ENCODE data around the gene SETD5.

Gene SETD5

DNA sequence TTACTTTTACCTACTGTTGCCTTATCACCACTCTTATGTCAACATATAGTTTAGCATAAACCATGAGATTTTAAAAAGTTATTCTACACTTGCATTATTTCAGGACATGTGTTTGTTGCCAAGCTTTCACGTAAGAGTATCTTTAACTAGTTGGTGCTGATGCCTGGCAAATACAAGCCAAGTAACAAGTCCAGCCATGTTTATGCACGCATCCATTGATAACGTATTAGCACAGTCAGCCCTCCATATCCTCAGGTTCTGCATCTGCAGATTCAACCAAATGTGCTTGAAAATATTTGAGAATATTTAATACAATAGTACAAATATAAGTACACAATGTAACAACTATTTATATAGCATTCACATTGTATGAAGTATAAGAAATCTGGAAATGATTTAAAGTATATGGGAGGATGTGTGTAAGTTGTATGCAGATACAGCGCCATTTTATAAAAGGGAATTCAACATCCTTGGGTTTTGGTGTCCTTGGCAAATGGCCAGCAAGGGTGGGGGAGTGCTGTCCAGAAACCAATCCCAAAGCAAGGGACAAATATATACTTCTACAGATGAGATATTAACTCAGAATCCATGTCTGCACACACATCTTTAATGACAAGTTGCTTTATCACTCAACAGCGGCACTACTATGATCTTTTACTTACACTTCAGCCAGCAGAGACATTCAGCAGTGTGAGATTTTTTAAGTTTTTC lies 8.7 kb upstream of the SETD5 start:
- no peak for DNase-seq (ENCODE audit: low spot score)

DNA sequence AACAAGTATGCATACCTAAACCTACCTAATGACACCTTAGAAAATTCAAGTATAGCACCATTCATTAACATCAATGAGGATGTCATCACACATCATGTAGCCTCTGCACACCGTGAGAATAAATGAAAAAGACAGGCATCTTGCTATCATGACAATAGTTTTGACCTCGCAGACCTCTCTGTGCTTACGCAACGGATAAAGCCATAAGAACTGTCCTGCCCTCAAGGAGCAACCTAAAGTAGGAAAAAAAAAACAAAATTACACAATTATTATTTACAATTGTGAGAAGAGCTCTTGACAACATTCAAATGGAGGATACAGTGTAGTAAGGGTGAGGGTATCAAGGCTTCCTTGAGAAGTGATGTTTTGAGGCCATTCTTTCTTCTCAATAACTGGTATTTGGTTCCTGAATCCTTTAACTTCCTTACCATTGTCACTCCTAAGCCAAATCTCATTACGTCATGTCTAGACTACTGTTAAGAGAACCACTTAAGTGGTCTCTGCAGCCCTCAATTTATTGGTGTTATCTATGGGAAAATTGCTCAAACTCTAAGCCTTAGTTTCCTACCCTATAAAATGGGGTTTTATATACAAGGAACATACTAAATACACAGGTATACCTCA lies 7.0 kb upstream of the SETD5 start:
- DNase-seq (ENCODE audit: low spot score) = no peak

DNA sequence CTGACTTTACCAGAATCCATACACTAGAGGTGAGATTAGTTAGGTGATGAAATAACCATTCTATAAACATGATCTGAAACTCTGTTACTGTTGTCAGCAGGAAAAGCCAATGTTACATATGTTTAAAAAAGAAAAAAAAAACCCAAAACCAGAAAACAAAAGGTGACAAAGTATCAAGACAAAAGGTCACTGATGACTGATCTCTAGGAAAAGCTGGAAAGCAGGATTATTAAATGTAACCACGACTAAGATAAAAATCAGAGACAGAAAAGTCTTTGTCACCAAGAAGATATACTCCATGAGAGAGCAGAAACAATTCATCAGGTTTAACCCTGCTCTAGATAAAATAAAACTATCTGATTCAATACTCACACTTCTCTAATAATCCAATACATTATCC lies 5.4 kb upstream of the SETD5 start:
- DNase-seq (ENCODE audit: low spot score) = no peak

DNA sequence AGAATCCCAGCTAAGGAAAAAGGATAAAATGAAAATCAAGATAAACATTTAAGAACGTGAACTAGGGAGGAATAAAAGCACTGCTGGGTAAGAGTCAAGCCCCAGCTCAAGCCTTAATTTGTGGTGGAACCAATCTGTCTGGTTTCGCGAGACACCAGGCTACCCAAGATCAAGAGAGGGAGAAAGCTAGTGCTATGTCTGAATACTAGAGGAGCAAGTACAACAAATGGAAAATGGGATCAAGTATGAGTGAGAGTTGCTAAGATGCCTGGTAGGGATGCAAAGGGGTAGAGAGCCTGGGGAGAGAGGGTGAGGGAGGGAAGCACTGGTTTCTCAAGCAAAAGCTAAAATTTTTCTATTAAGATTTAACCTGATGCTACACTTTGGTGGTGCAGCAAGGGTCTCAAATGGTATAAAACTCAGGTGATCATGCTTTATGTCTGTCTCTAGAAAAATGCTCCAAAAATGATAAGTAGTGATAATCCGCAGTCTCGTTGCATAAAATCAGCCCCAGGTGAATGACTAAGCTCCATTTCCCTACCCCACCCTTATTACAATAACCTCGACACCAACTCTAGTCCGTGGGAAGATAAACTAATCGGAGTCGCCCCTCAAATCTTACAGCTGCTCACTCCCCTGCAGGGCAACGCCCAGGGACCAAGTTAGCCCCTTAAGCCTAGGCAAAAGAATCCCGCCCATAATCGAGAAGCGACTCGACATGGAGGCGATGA lies 1.7 kb upstream of the SETD5 start:
- DNase-seq (ENCODE audit: low spot score) = no peak

DNA sequence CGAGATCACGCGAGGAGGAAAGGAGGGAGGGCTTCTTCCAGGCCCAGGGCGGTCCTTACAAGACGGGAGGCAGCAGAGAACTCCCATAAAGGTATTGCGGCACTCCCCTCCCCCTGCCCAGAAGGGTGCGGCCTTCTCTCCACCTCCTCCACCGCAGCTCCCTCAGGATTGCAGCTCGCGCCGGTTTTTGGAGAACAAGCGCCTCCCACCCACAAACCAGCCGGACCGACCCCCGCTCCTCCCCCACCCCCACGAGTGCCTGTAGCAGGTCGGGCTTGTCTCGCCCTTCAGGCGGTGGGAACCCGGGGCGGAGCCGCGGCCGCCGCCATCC lies 1.1 kb upstream of the SETD5 start:
- peak; percentile 82 for DNase-seq (ENCODE audit: low spot score)

DNA sequence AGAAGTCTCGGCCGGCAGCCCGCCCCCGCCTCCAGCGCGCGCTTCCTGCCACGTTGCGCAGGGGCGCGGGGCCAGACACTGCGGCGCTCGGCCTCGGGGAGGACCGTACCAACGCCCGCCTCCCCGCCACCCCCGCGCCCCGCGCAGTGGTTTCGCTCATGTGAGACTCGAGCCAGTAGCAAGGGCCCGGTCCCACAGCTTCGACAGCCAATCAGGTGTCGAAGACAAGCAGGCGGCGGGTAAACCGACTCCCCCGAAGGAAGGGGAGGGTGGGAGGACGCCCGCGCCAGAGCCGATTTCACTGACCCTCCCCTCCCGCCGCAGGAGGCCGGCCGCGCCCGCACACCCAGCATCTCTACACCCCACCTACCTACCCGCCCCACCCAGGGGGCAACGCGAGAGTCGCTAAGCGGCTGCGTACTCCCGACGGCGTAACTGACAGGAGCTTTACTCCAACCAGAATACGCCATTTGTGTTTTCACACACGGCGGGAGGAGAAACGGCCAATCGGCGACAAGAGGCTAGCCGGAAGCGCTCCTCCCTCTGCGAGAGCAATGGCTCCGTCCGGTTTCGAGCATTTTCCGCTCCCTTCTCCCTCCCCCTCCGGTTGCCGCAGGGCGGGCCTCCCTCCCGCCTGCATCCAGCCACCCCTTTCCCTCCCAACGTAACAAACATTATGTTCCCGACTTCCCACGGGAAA lies 633 bp upstream of the SETD5 start:
- DNase-seq (ENCODE audit: low spot score) = peak; percentile 97

DNA sequence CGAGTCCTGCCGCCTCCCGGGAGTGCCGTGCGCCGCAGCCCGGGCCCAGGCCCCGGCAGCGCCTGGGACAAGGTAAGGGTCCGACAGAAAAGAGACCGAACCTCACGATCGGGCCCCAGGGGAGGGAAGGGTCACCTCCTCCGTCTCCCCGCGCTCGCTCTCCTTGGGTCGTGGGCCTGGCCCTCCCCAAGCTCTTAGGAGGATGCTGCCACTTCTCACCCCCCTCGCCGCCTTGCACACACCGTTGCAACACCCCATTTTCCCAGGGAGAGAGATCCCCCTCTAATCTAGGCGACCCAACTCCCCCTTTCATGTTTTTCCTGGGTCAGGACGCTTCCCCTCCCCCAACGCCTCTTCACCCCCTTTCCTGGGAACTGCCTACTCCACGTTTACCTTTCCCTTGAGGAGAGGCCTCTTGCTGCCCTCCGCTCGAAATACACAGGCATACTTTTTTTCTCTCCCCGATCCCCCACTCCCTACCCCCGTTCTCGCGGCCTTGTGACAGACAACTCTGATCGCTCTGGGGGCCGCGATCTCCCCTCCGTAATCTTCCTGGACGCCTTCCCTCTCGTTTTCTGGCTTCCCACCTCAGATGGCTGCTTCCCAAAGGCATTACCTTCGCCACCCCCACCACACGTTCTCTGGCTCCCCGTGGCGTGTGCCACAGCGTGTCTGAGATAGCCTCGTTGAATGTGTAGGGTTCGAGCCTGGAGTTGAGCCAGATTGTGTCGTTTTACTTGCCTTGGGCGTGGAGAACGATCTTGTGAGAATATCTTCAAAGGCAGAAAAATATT lies 688 bp downstream of the SETD5 start:
- peak; percentile 4 for DNase-seq (ENCODE audit: low spot score)

DNA sequence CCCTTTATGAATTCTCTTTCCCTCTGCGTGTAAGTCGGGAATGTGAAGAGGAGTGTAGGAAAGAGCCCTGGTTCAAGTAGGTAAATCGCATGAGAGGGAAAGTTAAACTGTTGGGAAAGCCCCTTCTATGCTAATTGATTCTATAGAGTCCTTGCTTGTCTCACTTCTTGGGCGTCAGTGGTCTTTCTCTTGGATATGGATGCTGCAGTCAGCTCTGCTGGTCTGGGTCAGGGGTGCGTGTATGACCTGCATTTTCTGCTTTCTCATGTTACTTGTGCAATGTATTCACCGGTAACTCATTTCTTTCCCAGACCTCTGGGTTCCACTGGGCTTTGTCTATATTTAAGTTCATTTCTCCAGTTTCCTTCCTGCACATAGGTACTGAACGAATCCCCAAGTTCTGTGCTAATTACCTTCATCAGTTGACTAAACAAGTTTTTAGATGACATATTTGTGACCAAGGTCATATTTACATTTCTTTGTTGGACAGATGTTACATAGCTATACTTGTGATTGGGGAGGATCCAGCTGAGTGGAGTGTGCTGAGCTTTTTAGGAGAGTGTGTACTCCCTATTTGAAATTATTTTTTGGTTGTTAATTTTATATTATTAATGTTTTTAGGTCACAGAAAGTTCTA lies 1.4 kb downstream of the SETD5 start:
- peak; percentile 14 for DNase-seq (ENCODE audit: low spot score)

DNA sequence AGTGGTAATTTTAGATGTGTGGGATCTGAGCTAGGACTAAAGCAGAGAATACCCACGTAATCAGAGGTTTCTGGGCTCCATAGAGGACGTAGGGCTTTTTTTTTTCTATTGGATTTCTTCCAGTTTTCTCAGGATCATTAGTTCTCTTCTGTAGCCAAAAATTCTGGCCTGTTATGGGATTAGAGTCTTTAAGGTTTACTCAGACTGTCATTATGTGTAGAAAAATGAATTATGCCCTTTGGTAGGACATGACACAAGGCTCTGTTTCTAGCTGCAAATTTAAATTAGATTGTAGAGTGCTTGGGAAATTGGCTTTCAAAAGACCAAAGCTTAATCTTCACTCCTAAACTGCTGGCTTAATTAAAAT lies 1.9 kb downstream of the SETD5 start:
- no peak for DNase-seq (ENCODE audit: low spot score)

DNA sequence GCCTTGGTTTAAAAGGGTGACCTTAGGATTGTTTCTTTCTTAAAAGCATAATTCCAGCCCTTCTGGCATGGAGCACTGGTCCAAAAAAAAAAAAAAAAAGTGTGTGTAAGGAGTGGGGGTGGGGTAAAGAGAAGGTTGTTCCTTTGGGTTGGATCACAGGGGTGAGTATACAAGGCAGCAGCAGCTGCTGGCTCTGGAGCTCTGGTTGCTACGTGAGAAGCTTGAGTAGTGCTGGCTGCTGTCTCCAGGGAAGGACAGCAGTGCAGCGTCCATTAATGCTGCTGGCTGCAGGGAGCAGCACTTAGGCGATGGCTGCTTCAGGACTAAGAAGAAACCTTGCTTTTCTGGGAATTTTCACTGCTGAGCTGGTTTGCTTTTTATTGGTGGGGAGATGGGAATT lies 2.3 kb downstream of the SETD5 start:
- DNase-seq (ENCODE audit: low spot score) = peak; percentile 2

DNA sequence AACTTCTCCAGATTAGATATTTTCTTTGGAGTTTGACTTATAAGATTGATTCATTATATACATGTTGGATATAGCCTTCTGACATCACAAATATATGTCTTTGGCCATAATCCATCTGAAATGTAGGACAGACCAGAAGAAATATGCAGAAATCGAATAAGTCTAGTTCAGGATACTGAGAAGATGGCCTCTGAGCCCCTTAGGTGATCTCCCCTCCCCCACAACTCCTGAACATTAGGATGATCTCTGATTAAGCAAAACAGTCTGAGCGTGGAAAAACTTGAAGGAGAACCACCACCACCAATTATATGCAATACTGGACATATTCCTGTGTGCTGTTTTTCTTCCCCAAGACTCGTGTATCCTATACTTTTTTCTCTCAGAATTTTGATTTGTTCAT lies 3.2 kb downstream of the SETD5 start:
- DNase-seq (ENCODE audit: low spot score) = no peak

DNA sequence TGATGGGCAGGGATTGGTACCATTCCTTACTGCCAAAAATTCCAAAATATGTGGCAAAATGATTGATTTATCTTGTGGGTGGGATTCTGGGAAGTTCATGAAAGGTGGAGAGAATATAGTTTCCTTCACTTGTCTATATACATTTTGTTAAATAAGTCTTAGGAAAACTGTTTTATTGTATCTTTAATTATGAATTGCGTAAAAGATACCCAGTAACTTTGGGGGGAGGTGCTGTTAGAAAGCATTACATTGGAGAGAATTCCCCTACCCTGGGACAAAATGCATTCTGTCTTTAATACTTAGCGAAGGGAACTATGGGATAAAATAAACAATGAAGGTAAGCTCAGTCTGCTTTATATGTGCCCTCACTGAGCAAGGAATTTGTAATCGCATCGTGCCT lies 4.6 kb downstream of the SETD5 start:
- DNase-seq (ENCODE audit: low spot score) = no peak

DNA sequence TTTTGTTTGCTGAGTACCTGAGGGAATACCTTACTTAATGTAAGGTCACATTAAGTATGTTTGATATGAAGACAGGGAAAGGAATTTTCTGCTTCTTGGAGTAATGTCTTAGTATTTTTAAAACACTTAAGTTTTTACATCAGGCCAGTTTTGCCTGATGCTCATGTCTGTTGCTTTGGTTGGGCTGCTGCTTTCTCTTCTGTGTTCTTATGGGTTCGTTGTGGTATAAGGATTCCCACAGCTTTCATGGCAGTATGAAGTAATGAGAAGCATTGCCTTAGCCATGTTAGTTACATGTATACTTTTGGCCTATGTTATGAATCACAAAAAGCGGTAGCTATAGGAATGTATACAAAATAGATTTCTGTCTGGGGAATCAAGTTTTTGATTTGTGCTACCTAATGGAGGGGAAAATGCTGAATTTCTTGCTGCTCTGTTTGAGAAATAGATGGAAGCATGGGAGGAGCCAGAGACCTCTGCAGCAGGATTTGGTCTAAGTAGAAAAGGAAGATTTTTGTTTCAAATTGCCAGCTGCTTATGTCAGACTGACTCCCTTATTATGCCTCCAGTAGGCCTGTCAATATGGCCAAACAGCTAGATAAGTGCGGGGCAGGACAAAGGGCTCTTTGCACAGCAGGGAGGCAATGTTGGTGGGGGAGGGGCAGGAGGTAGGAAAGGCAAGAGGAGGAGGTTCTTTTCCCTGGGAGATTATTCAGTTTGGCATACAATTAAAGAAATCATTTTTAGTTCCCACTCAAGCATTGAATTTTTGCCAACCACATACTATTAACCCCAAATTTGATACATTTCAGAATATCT lies 5.2 kb downstream of the SETD5 start:
- no peak for DNase-seq (ENCODE audit: low spot score)

DNA sequence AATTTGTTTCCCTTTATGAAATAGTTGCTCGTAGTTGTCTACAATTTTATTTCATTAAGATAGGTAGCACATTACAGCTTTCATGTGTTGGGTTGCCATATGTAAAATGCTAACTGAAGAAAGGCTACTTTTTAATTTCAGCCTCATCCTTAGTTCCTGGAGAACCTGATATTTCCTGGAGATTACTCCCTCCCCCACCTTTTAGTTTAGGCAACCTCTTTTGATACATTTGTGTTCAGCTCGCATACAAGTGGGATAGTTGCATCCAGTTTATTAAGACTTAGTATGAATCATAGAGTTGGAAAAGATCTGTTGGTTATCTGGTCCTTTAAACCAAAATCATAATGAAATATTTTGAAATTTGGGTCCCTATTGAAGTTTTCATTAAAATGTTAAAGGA lies 6.0 kb downstream of the SETD5 start:
- no peak for DNase-seq (ENCODE audit: low spot score)

DNA sequence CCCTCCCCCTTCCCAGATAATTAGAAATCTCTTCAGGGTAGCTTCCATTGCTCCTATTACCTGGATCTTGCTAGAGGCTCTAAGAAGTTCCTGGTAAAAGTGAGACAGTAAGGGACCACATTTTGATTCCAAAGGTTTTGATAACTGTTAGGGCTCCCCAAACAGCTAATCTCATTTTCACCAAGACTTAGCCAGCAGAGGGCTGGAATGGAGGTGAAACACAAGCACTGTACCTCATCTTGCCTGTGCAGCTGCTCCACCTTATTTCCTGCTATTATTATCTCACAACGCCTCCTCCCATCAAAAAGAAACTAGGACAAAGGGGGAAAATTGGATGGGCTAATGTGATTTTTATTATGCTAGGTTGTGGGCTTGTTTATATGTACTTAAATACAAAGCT lies 7.3 kb downstream of the SETD5 start:
- DNase-seq (ENCODE audit: low spot score) = no peak

DNA sequence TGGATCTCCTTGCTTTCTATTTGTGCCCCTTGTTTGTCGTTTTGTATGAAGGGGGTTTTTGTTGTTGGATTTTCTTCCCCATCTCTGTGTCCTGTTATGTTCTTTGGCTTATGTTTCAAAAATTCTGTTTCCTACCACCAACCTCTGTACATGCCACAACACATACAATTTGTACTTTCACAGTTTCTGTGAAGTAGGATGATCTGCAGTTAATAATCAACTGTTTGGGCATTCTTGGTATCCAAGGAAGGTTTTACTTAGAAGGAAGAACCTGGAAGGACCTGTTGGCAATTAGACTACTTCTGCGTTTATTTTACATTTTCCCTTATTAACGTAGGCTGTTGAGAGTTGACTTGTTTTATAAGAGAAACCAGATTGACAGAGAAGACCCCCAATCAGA lies 8.3 kb downstream of the SETD5 start:
- no peak for DNase-seq (ENCODE audit: low spot score)

DNA sequence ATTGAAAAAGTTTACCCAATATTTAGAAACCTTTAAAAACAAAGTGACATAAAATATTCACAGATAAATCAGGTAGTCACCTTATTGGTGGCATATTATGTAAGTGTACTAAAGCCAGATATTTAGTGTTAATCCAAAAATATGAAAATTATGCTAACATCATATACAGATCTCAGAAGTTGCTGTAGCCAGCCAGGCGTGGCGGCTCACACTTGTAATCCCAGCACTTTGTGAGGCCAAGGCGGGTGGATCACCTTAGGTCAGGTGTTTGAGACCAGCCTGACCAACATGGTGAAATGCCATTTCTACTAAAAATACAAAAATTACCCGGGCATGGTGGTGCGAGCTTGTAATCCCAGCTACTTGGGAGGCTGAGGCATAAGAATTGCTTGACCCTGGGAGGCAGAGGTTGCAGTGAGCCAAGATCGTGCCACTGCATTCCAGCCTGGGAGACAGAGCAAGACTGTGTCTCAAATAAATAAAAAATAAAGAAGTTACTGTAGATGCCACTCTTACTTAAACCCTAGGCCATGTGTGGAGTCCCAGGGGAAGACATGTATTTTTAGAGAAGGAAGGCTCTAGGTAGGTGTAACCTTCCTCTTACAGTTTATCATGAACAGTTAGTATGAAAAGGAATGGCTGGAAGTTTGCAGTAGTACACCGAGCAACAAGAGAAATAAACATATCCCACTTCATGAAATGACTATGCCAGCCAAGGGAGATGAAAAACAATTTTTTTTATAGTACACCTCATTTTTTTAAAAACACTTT lies 9.6 kb downstream of the SETD5 start:
- DNase-seq (ENCODE audit: low spot score) = no peak

DNA sequence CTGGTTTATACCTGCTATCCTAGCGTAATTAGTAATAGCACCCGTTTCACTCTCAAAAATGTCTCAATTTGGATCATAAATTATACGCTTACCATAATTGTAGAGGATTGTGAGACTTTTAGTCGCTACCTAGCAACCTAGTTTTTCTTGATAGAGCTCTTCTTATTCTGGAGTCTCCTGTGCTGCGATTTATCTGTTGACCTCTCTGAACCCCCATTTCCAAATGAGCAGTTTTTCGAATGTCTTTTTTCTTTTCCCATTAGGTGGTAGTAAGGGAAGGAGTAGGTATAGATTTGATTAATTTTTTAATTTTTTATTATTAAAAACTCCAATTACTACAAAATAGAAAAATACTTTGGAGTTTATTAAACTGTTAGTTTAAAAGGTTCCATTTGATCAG lies 10.6 kb downstream of the SETD5 start:
- no peak for DNase-seq (ENCODE audit: low spot score)

DNA sequence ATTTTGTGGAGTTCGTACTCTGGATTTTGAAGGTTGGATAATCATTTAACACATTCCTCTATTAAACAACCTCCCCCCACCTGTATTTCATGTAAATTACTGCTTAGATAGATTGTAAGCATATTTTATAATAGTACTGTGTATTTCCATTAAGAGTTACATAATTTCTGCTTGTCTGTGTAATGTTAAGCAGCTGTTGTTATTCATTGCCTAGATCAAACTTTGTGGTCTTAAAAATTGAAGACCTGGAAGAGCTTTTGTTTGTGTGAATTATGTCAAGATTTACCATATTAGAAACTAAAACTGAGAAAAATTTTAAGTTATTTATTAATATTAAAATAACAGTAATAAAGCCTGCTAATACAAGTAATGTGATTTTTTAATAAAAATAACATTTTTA lies 11.1 kb downstream of the SETD5 start:
- no peak for DNase-seq (ENCODE audit: low spot score)

All from CD4-positive, alpha-beta T cell treated with Interleukin-6 at 100 ng/mL for 8 hours (primary cell).